Mammary epithelial cell (primary cell): ENCODE measurements around the gene PTPN3.

ENCODE experiments used
- EZH2 ChIP-seq: IDR thresholded peaks from 2 replicates; pipeline ENCODE4 v1.6.1; 2012; ENCODE audit warnings: low read length, inconsistent platforms, borderline replicate concordance
- TF ChIP-seq, protein P1 (sequence below), 2 donors: IDR thresholded peaks in 1 of 2; conservative IDR thresholded peaks in 1 of 2; 2 replicates each; pipeline ENCODE4 v1.5.1; 2011 to 2012; ENCODE audit warnings: inconsistent platforms in 2 of 2, low read length in 2 of 2, mild to moderate bottlenecking in 2 of 2, control low read depth in 1 of 2, low read depth in 1 of 2; ENCODE audit not compliant: insufficient read depth in 1 of 2; ENCODE audit errors: extremely low read depth in 1 of 2

DNA sequence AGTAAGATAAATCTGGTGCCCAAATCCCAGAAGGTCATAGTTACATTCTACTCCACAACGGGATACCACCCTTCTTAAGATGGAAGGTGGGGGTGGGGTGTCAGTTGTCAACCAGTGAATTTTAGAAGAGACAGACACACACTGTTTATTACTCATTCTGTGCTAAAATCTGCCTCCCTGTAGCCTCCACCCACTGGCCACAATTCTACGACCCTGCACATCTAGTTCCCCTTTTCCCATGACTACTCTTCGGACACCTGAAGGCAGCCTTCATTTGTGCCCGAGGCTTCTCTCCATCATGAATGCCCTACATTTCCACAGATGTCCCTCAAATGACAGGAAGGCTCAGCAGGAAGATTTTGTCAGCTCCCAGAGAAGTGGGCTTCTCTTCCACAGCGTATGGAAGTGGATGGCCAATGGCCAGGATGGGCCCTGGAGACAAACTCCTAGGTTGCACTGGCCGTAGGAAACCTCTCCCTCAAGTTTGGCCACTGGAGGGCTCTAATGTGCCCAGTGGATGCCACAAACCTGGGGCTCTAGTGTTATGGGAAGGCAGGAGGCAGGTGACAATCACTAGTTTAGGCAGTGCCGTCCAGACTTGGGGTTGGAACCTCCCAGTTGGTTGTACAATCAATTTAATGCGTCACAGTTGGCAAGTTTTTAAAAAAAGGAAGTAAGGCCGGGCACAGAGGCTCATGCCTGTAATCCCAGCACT, 46.6 kb downstream of the PTPN3 start:
- TF ChIP-seq, protein P1, sequence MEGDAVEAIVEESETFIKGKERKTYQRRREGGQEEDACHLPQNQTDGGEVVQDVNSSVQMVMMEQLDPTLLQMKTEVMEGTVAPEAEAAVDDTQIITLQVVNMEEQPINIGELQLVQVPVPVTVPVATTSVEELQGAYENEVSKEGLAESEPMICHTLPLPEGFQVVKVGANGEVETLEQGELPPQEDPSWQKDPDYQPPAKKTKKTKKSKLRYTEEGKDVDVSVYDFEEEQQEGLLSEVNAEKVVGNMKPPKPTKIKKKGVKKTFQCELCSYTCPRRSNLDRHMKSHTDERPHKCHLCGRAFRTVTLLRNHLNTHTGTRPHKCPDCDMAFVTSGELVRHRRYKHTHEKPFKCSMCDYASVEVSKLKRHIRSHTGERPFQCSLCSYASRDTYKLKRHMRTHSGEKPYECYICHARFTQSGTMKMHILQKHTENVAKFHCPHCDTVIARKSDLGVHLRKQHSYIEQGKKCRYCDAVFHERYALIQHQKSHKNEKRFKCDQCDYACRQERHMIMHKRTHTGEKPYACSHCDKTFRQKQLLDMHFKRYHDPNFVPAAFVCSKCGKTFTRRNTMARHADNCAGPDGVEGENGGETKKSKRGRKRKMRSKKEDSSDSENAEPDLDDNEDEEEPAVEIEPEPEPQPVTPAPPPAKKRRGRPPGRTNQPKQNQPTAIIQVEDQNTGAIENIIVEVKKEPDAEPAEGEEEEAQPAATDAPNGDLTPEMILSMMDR (conservative IDR thresholded peaks at IDR 0.05 in 1 of 2, IDR thresholded peaks at IDR 0.05 in 1 of 2; ENCODE audit: extremely low read depth in 1 of 2, insufficient read depth in 1 of 2, low read depth in 1 of 2, low read length in 2 of 2): no peak
- TF ChIP-seq EZH2: no peak
